NB4 (cell line): Measurements from ENCODE around the gene STAG1.

Experiments used
- DNase-seq: peaks from one replicate; pipeline ENCODE4 v3.0.0; 2010; ENCODE audit warnings: low read depth
- H3K4me3 ChIP-seq: one replicate; pipeline ENCODE4 v1.5.1; 2011; ENCODE audit warnings: mild to moderate bottlenecking, low read depth, low read length, moderate library complexity
- MYC ChIP-seq: IDR thresholded peaks from 2 replicates; pipeline ENCODE4 v1.6.1; 2011; ENCODE audit warnings: low read depth, low read length
- POLR2A ChIP-seq: IDR thresholded peaks from 2 replicates; pipeline ENCODE4 v1.6.1; 2011; ENCODE audit warnings: mild to moderate bottlenecking; ENCODE audit not compliant: insufficient read length; ENCODE audit errors: extremely low read depth
- TF ChIP-seq, protein P1 (sequence below): IDR thresholded peaks from 2 replicates; pipeline ENCODE4 v1.6.1; 2011; ENCODE audit warnings: low read depth, low read length
- TF ChIP-seq, protein P2 (sequence below): IDR thresholded peaks from one replicate; pipeline ENCODE4 v1.5.1; 2012; ENCODE audit warnings: low read depth, low read length

The STAG1 gene

DNA sequence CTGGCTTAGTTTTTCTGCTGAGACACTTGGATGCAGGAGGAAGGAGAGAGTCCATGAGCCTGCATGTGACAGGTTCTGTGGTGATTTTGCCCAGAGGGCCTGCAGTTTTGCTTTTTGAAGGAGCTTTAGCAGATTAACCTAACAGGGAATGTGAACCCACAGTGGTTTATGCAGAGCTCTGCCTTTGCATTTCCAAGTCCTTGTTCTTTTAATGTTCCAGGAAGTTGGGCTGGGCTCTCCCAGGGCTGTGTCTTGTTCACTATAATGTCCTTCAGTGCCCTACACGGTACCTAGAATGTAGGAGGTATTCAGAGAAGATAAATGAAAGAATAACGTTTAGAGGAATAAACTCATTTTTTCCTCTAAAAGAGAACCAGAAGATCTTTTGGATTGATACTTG lies 451.7 kb downstream of the STAG1 start:
- H3K4me3 ChIP-seq = no peak overlapping the region
- TF ChIP-seq MYC (no peak), POLR2A (no peak)
- TF ChIP-seq, protein P1, sequence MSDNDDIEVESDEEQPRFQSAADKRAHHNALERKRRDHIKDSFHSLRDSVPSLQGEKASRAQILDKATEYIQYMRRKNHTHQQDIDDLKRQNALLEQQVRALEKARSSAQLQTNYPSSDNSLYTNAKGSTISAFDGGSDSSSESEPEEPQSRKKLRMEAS = no peak
- TF ChIP-seq, protein P2, sequence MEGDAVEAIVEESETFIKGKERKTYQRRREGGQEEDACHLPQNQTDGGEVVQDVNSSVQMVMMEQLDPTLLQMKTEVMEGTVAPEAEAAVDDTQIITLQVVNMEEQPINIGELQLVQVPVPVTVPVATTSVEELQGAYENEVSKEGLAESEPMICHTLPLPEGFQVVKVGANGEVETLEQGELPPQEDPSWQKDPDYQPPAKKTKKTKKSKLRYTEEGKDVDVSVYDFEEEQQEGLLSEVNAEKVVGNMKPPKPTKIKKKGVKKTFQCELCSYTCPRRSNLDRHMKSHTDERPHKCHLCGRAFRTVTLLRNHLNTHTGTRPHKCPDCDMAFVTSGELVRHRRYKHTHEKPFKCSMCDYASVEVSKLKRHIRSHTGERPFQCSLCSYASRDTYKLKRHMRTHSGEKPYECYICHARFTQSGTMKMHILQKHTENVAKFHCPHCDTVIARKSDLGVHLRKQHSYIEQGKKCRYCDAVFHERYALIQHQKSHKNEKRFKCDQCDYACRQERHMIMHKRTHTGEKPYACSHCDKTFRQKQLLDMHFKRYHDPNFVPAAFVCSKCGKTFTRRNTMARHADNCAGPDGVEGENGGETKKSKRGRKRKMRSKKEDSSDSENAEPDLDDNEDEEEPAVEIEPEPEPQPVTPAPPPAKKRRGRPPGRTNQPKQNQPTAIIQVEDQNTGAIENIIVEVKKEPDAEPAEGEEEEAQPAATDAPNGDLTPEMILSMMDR = no peak
- no peak for DNase-seq

DNA sequence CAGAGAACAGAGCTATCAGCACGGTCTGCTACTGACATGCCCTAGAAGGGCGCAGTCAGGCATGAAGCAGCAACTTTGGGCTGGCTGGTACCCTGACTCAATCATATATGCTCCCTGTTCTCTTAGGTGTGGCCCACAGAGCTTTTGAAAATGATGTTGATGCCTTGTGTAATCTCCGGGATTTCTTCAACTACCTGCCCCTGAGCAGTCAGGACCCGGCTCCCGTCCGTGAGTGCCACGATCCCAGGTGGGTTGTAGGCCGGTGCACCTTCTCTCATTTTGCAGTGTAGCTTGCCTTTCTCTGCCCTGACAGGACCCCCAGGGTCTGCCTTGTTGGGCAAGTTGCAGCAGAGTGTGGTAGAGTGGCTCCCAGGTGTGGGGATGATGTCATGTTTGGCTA lies 454.4 kb downstream of the STAG1 start:
- DNase-seq = no peak
- no peak overlapping the region for H3K4me3 ChIP-seq
- TF ChIP-seq MYC = no peak
- TF ChIP-seq, protein P2 = no peak
- TF ChIP-seq POLR2A = no peak
- TF ChIP-seq, protein P1 = no peak

DNA sequence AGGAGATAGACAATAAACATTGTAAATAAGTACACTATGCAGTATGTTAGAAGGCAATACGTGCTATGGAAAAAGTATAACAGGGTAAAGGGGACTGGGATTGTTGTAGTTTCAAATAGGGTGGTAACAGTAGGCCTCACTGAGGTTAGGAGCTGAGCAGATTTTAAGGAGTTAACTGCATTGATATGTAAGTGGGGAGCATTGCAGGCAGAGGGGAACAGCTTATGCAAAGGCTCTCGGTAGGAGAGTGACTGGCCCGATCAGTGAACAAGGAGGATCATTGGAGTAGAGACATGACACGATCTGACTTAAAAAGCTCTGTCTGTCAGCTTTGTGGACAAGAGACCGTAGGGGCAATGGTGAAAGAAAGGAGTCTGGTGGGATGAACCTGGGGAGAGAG lies 455.2 kb downstream of the STAG1 start:
- no peak for DNase-seq
- H3K4me3 ChIP-seq = no peak overlapping the region
- TF ChIP-seq, protein P2 = no peak
- TF ChIP-seq MYC (no peak), POLR2A (no peak)
- TF ChIP-seq, protein P1 = no peak

DNA sequence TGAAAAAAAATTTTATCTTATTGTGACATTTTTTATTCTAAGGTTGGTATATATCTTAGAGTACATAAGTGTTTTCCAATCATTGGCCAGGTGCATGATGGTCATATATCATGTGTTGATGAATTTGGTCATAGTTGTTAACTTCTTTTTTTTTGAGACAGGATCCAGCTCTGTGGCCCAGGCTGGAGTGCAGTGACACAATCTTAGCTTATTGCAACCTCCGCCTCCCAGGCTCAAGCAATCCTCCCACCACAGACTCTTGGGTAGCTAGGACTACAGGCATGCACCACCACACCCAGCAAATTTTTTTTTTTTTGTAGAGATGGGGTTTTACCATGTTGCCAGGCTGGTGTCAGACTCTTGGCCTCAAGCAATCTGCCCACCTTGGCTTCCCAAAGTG lies 458.0 kb downstream of the STAG1 start:
- no peak for TF ChIP-seq MYC
- no peak for TF ChIP-seq POLR2A
- TF ChIP-seq, protein P1 = no peak
- TF ChIP-seq, protein P2 = no peak
- no peak overlapping the region for H3K4me3 ChIP-seq
- no peak for DNase-seq

DNA sequence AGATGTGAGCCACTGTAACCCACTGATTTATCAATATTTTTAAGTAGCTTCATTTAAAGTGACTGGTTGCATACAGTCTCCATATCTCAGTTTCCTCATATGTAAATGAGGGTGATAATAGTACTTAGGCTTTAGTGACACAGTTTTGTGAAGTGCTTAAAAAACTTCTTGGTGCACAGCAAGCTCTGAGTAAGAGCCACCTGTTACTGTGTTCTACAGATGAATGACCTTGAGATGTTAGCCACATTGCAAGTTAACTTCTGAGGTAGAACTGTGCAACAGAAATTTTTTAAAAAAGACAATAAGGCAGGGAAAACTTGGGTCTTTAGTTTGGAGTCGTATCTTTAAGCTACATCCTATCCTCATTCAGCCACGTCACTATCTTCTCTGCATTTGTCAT lies 458.9 kb downstream of the STAG1 start:
- DNase-seq = no peak

More for the DNA sequence above, 458.9 kb downstream of the STAG1 start:
- no peak overlapping the region for H3K4me3 ChIP-seq
- TF ChIP-seq MYC = no peak
- TF ChIP-seq POLR2A = no peak
- TF ChIP-seq, protein P2 = no peak
- TF ChIP-seq, protein P1 = no peak
